Parathyroid adenoma (tissue), 2 donors: Measurements from ENCODE around the gene CADPS.

Experiments used
- H2AFZ ChIP-seq: fragments of 300-600 bp; sonication (generic); one replicate; pipeline ENCODE4 v1.7.0; 2017; ENCODE audit warnings: antibody characterized with exemption, mild to moderate bottlenecking
- H3K27ac ChIP-seq: fragments of 300-600 bp; sonication (generic); one replicate; pipeline ENCODE4 v1.7.0; 2017
- H3K27me3 ChIP-seq: fragments of 300-600 bp; sonication (generic); one replicate; pipeline ENCODE4 v1.7.0; 2017; ENCODE audit warnings: low read length; ENCODE audit not compliant: control insufficient read depth, insufficient read depth
- H3K36me3 ChIP-seq: fragments of 300-600 bp; sonication (generic); one replicate; pipeline ENCODE4 v1.7.0; 2017; ENCODE audit warnings: low read length; ENCODE audit not compliant: control insufficient read depth, insufficient read depth
- H3K4me1 ChIP-seq: fragments of 300-600 bp; sonication (generic); one replicate; pipeline ENCODE4 v1.7.0; 2017; ENCODE audit warnings: control low read depth
- H3K4me2 ChIP-seq: fragments of 300-600 bp; sonication (generic); one replicate; pipeline ENCODE4 v1.7.0; 2017; ENCODE audit warnings: low read length
- H3K4me3 ChIP-seq: fragments of 300-600 bp; sonication (generic); one replicate; pipeline ENCODE4 v1.7.0; 2017; ENCODE audit warnings: low read depth, low read length
- H3K79me2 ChIP-seq: fragments of 300-600 bp; sonication (generic); one replicate; pipeline ENCODE4 v1.7.0; 2017; ENCODE audit warnings: control low read depth
- H3K9ac ChIP-seq: fragments of 300-600 bp; sonication (generic); one replicate; pipeline ENCODE4 v1.7.0; 2017; ENCODE audit warnings: mild to moderate bottlenecking
- H3K9me3 ChIP-seq: fragments of 300-600 bp; sonication (generic); one replicate; pipeline ENCODE4 v1.7.0; 2017; ENCODE audit warnings: low read length; ENCODE audit not compliant: control insufficient read depth
- CTCF ChIP-seq: fragments of 300-600 bp; sonication (generic); IDR thresholded peaks from one replicate; pipeline ENCODE4 v1.7.0; 2017; ENCODE audit warnings: antibody characterized with exemption, mild to moderate bottlenecking
- donor health status: primary hyperparathyroidism.

Gene CADPS

DNA sequence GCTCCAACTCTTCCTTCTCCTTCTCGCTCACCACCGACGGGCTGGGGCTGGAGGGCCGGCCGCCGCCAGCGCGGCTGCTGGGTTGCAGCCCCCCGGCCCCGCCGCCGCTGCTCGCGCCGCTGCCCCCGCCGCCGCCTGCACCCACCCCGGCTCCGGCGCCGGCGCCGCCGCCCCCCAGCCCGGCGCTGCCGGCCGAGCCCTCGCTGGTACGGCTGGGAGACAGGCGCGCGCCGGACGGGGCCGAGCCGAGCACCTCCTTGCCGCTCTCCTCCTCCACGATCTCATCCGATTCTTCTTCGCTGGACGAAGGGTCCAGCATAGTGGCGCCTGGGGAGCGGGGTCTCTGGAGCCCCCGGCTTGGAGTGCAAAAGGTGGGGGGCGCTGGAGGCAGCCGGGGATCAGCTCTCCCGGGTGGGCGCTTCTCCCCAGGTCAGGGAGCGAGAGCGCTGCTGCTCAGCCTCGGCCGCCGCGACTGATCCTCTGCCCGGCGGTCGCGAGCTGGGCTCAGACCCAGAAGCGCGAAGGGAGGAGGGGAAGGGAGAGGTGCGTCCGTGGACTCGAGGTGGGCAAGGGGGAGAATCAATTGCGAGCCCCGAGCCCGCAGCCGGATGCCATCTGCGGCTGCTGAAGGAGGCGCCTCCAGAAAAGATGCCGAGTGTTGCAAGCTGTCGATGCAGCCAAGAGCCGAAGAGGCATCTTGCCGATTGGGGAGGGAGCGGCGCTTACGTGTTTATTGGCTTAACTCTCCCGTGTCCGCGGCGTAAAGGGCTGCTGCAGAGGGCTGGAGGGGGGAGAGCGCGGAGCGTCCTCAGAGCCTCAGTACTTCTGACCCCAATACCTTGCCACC, at the start of gene CADPS:
Gene CADPS, minus strand, starts transcription at position 706 of the 847 bp plus-strand sequence. Its CDS starts 387 bp downstream, at position 319.
- TF ChIP-seq CTCF, result no peak
- Histone ChIP-seq H3K4me3 (peak within 1 kb of the TSS; percentile 51), H3K9ac (peak within 1 kb of the TSS; percentile 92), H2AFZ (peak within 1 kb of the TSS; percentile 84), H3K27me3 (no peaks in the 10 kb centered on the region), H3K4me2 (peak within 1 kb of the TSS; percentile 86), H3K4me1 (peaks cover 7% of the 10 kb centered on the region), H3K36me3 (no peaks in the 10 kb centered on the region), H3K9me3 (no peaks in the 10 kb centered on the region), H3K27ac (peak within 1 kb of the TSS; percentile 92), H3K79me2 (peaks cover 3% of the 10 kb centered on the region)

GRCh38 chr3:62923066-62923465, 47.9 kb upstream of the CADPS start:
- Histone ChIP-seq H3K4me1 (peaks cover 3% of the 10 kb centered on the region), H3K36me3 (no peaks in the 10 kb centered on the region), H3K79me2 (no peaks in the 10 kb centered on the region), H3K9me3 (no peaks in the 10 kb centered on the region), H2AFZ (no peak overlapping the region), H3K27me3 (no peaks in the 10 kb centered on the region), H3K4me3 (no peak overlapping the region), H3K9ac (no peak overlapping the region), H3K27ac (no peak overlapping the region), H3K4me2 (no peak overlapping the region)
- no peak for TF ChIP-seq CTCF

- Histone ChIP-seq H3K27me3 (no peaks in the 10 kb centered on the region), H3K36me3 (no peaks in the 10 kb centered on the region), H3K9ac (no peak overlapping the region), H3K9me3 (no peaks in the 10 kb centered on the region), H3K79me2 (no peaks in the 10 kb centered on the region), H2AFZ (peak overlapping the region; percentile 35), H3K4me1 (peaks cover 3% of the 10 kb centered on the region), H3K4me2 (no peak overlapping the region), H3K27ac (no peak overlapping the region), H3K4me3 (no peak overlapping the region)
- no peak for TF ChIP-seq CTCF
Measured at GRCh38 chr3:62922326-62922725, 47.1 kb upstream of the CADPS start.

GRCh38 chr3:62920466-62920784, 45.2 kb upstream of the CADPS start:
- Histone ChIP-seq H3K4me3 (no peak overlapping the region), H3K9ac (no peak overlapping the region), H3K4me1 (peaks cover 3% of the 10 kb centered on the region), H3K4me2 (no peak overlapping the region), H3K9me3 (no peaks in the 10 kb centered on the region), H3K79me2 (no peaks in the 10 kb centered on the region), H2AFZ (no peak overlapping the region), H3K27me3 (no peaks in the 10 kb centered on the region), H3K36me3 (no peaks in the 10 kb centered on the region), H3K27ac (no peak overlapping the region)
- TF ChIP-seq CTCF, result no peak
